Measurements from ENCODE around the gene ZSCAN12.

- TF ChIP-seq CTCF (IDR thresholded peaks at IDR 0.05), result no peak
- no peak for TF ChIP-seq POLR2A (IDR thresholded peaks at IDR 0.05)
- no peak for TF ChIP-seq POLR2AphosphoS5 (IDR thresholded peaks at IDR 0.05)
- TF ChIP-seq EP300 (IDR thresholded peaks at IDR 0.05), result no peak
Measured at GRCh38 chr6:28400122-28400451, 540 bp upstream of the ZSCAN12 start.

All from suprapubic skin (tissue), 4 donors.